H1 (cell line): ENCODE results near the gene TMEM63A. TPM values are rescaled to one million over a fixed set of nuclear protein-coding genes. Genes with fewer than 3 reads are reported as not detected.

Source experiments
- CTCF ChIA-PET: fragments of 300-600 bp; sonication (Branson Sonifier 250); formaldehyde crosslinking; loops from one replicate; lab custom pipeline; 2021; ENCODE audit not compliant: partially characterized antibody; lab: Charles Lee
- POLR2A ChIA-PET: fragments of 300-600 bp; sonication (Branson Sonifier 250); formaldehyde crosslinking; loops from one replicate; lab custom pipeline; 2021; ENCODE audit warnings: inconsistent platforms; ENCODE audit not compliant: partially characterized antibody; lab: Charles Lee
- DNase-seq, 2 experiments: peaks; one replicate each; pipeline versions ENCODE4 v3.0.0 to v3.0.0-alpha.2; 2010 to 2022; ENCODE audit warnings: low spot score in 2 of 2, low read depth in 1 of 2, mixed read lengths in 1 of 2
- FAIRE-seq: peaks from 2 replicates; lab custom pipeline; 2011; peaks lifted over from hg19 to GRCh38; lab: Jason Lieb, UNC
- H2AFZ ChIP-seq: 2 replicates; pipeline ENCODE4 v1.8.1; 2012; ENCODE audit warnings: low read length, inconsistent platforms
- H2AK5ac ChIP-seq: 2 replicates; pipeline ENCODE4 v1.6.1; 2013; ENCODE audit warnings: low read depth, low read length
- H2BK120ac ChIP-seq: replicated peaks from 2 replicates; pipeline ENCODE3; 2013; ENCODE audit warnings: low read depth, low read length, inconsistent platforms
- H2BK12ac ChIP-seq: 2 replicates; pipeline ENCODE4 v1.6.1; 2013; ENCODE audit warnings: low read depth, low read length
- H2BK15ac ChIP-seq: 2 replicates; pipeline ENCODE4 v1.6.1; 2013; ENCODE audit warnings: low read length
- H2BK20ac ChIP-seq: 2 replicates; pipeline ENCODE4 v1.6.1; 2013; ENCODE audit warnings: low read length
- H2BK5ac ChIP-seq: 2 replicates; pipeline ENCODE4 v1.6.1; 2013; ENCODE audit warnings: low read depth, low read length
- H3K14ac ChIP-seq: 2 replicates; pipeline ENCODE4 v1.6.1; 2013; ENCODE audit warnings: inconsistent platforms; ENCODE audit not compliant: insufficient read length
- H3K18ac ChIP-seq: 2 replicates; pipeline ENCODE4 v1.6.1; 2013; ENCODE audit warnings: low read length; ENCODE audit errors: extremely low read depth
- H3K23ac ChIP-seq: 2 replicates; pipeline ENCODE4 v1.6.1; 2013; ENCODE audit warnings: inconsistent platforms; ENCODE audit not compliant: insufficient read length
- H3K23me2 ChIP-seq: 2 replicates; pipeline ENCODE4 v1.6.1; 2013; ENCODE audit warnings: low read depth, low read length
- H3K27ac ChIP-seq: 2 replicates; pipeline ENCODE4 v1.6.1; 2011; ENCODE audit warnings: low read depth, low read length, inconsistent platforms
- H3K27me3 ChIP-seq, 4 experiments: replicated peaks in 1 of 4; 1 replicate in 1 of 4; 2 replicates in 3 of 4; pipeline versions ENCODE4 v1.6.1 to v1.8.1; 2011 to 2013; ENCODE audit warnings: low read length in 3 of 4, mild to moderate bottlenecking in 3 of 4, inconsistent platforms in 2 of 4, mixed read lengths in 2 of 4, moderate library complexity in 1 of 4; ENCODE audit not compliant: control insufficient read depth in 3 of 4, insufficient read depth in 3 of 4; ENCODE audit errors: extremely low read depth in 1 of 4
- H3K36me3 ChIP-seq, 4 experiments: 2 replicates each; pipeline versions ENCODE4 v1.6.1 to v1.8.1; 2011 to 2013; ENCODE audit warnings: mild to moderate bottlenecking in 4 of 4, low read length in 3 of 4, moderate library complexity in 2 of 4, control low read depth in 1 of 4, inconsistent platforms in 1 of 4; ENCODE audit not compliant: insufficient read depth in 4 of 4, control insufficient read depth in 2 of 4
- H3K4ac ChIP-seq: replicated peaks from 2 replicates; pipeline ENCODE3; 2013; ENCODE audit warnings: low read length, low read depth, mixed read lengths, inconsistent platforms; ENCODE audit not compliant: insufficient read length
- H3K4me1 ChIP-seq, 4 experiments: replicated peaks in 1 of 4; 1 replicate in 1 of 4; 2 replicates in 3 of 4; pipeline versions ENCODE4 v1.6.1 to v1.8.1; 2011 to 2013; ENCODE audit warnings: low read length in 3 of 4, inconsistent platforms in 2 of 4, mixed read lengths in 1 of 4; ENCODE audit not compliant: insufficient read depth in 4 of 4, control insufficient read depth in 3 of 4
- H3K4me2 ChIP-seq, 2 experiments: 2 replicates each; pipeline versions ENCODE4 v1.6.1 to v1.8.1; 2011 to 2013; ENCODE audit warnings: low read depth in 2 of 2, low read length in 2 of 2, control low read depth in 1 of 2, inconsistent platforms in 1 of 2, mild to moderate bottlenecking in 1 of 2; ENCODE audit not compliant: insufficient read depth in 1 of 2
- H3K4me3 ChIP-seq, 4 experiments: fragments of 200-600, 300-600 bp in 1 of 4; sonication (generic), shearing (Covaris generic), sonication (Bioruptor Twin) in 1 of 4; 2 replicates each; pipeline versions ENCODE4 v1.5.1 to v1.8.1; 2011 to 2016; ENCODE audit warnings: low read length in 4 of 4, low read depth in 3 of 4, control low read depth in 2 of 4, inconsistent platforms in 2 of 4, mild to moderate bottlenecking in 2 of 4, mixed read lengths in 1 of 4, moderate library complexity in 1 of 4; ENCODE audit not compliant: insufficient read depth in 2 of 4; ENCODE audit errors: extremely low read depth in 1 of 4
- H3K56ac ChIP-seq: replicated peaks from 2 replicates; pipeline ENCODE3; 2013; ENCODE audit warnings: low read depth, mild to moderate bottlenecking, mixed read lengths, low read length, inconsistent platforms; ENCODE audit not compliant: insufficient read length
- H3K79me1 ChIP-seq: 2 replicates; pipeline ENCODE4 v1.6.1; 2013; ENCODE audit warnings: low read depth, low read length, control low read depth
- H3K79me2 ChIP-seq, 2 experiments: 2 replicates each; pipeline versions ENCODE4 v1.6.1 to v1.8.1; 2012 to 2013; ENCODE audit warnings: low read length in 2 of 2, mild to moderate bottlenecking in 2 of 2, inconsistent platforms in 1 of 2; ENCODE audit not compliant: insufficient read depth in 2 of 2, control insufficient read depth in 1 of 2
- H3K9ac ChIP-seq, 4 experiments: replicated peaks in 1 of 4; 1 replicate in 1 of 4; 2 replicates in 3 of 4; pipeline versions ENCODE4 v1.6.1 to v1.8.1; 2011 to 2013; ENCODE audit warnings: low read depth in 3 of 4, low read length in 3 of 4, control low read depth in 2 of 4, mild to moderate bottlenecking in 2 of 4, moderate library complexity in 2 of 4, inconsistent platforms in 1 of 4; ENCODE audit errors: extremely low read depth in 1 of 4
- H3K9me3 ChIP-seq, 2 experiments: 2 replicates each; pipeline versions ENCODE4 v1.6.1 to v1.8.1; 2012 to 2013; ENCODE audit warnings: mild to moderate bottlenecking in 2 of 2, moderate library complexity in 2 of 2, control low read depth in 1 of 2, inconsistent platforms in 1 of 2, low read depth in 1 of 2, low read length in 1 of 2, mixed read lengths in 1 of 2; ENCODE audit not compliant: insufficient read depth in 2 of 2
- H4K20me1 ChIP-seq, 2 experiments: replicated peaks in 1 of 2; 2 replicates each; pipeline versions ENCODE3 to v1.8.1; 2011 to 2013; ENCODE audit warnings: inconsistent platforms in 2 of 2, low read length in 2 of 2, mild to moderate bottlenecking in 1 of 2; ENCODE audit not compliant: insufficient read depth in 2 of 2, control insufficient read depth in 1 of 2
- H4K5ac ChIP-seq: 2 replicates; pipeline ENCODE4 v1.6.1; 2013; ENCODE audit warnings: low read length, low read depth, mixed read lengths, inconsistent platforms; ENCODE audit not compliant: insufficient read length
- H4K8ac ChIP-seq: 2 replicates; pipeline ENCODE4 v1.8.0; 2013; ENCODE audit warnings: mild to moderate bottlenecking, moderate library complexity, low read length, inconsistent platforms; ENCODE audit not compliant: insufficient read depth; ENCODE audit errors: extremely low read depth
- H4K91ac ChIP-seq: replicated peaks from 2 replicates; pipeline ENCODE3; 2013; ENCODE audit warnings: low read length, mixed read lengths, inconsistent platforms; ENCODE audit not compliant: insufficient read length
- ASH2L ChIP-seq: fragments of 200-600, 300-600 bp; sonication (generic); IDR thresholded peaks from one replicate; pipeline ENCODE4 v1.7.1; 2017; ENCODE audit warnings: low read length
- BCL11A ChIP-seq, 2 experiments: IDR thresholded peaks; one replicate each; pipeline ENCODE4 v1.6.1; 2011; ENCODE audit warnings: low read depth in 2 of 2, low read length in 2 of 2, mild to moderate bottlenecking in 2 of 2
- BRCA1 ChIP-seq: IDR thresholded peaks from 2 replicates; pipeline ENCODE4 v1.6.1; 2012; ENCODE audit warnings: low read depth, low read length, improper control_type of control experiment
- CBX5 ChIP-seq: fragments of 300-800, 300-1000 bp; sonication (generic); IDR thresholded peaks from 2 replicates; pipeline ENCODE4 v1.7.1; 2016; ENCODE audit warnings: antibody characterized with exemption, low read length, low read depth
- CREB1 ChIP-seq: IDR thresholded peaks from 2 replicates; pipeline ENCODE4 v1.6.1; 2012; ENCODE audit warnings: inconsistent platforms
- FOSL1 ChIP-seq: IDR thresholded peaks from 2 replicates; pipeline ENCODE4 v1.6.1; 2011; ENCODE audit warnings: mild to moderate bottlenecking, low read depth, low read length, moderate library complexity; ENCODE audit not compliant: insufficient read depth
- HDAC6 ChIP-seq: IDR thresholded peaks from one replicate; pipeline ENCODE4 v1.7.1; 2012; ENCODE audit warnings: low read depth, mild to moderate bottlenecking, inconsistent platforms, low read length, moderate library complexity
- JUN ChIP-seq: IDR thresholded peaks from 2 replicates; pipeline ENCODE4 v1.6.1; 2011; ENCODE audit warnings: low read depth, mild to moderate bottlenecking, improper control_type of control experiment, low read length
- PHF8 ChIP-seq: fragments of 200-600 bp; sonication (generic); conservative IDR thresholded peaks from 2 replicates; pipeline ENCODE4 v1.7.1; 2012; ENCODE audit warnings: low read depth, mild to moderate bottlenecking, inconsistent platforms, low read length, moderate library complexity
- POLR2AphosphoS5 ChIP-seq: IDR thresholded peaks from 2 replicates; pipeline ENCODE4 v1.6.1; 2011; ENCODE audit warnings: low read depth, low read length
- SIN3A ChIP-seq, 2 experiments: IDR thresholded peaks in 1 of 2; conservative IDR thresholded peaks in 1 of 2; 2 replicates each; pipeline ENCODE4 v1.6.1; 2011 to 2012; ENCODE audit warnings: low read length in 2 of 2, improper control_type of control experiment in 1 of 2, low read depth in 1 of 2, mild to moderate bottlenecking in 1 of 2
- SRF ChIP-seq: IDR thresholded peaks from 2 replicates; pipeline ENCODE4 v1.6.1; 2011; ENCODE audit warnings: mild to moderate bottlenecking, low read depth, low read length, moderate library complexity
- TAF7 ChIP-seq: optimal IDR thresholded peaks from 2 replicates; pipeline ENCODE3; 2011; ENCODE audit warnings: low read depth, mild to moderate bottlenecking, inconsistent platforms, low read length, moderate library complexity, borderline replicate concordance
- WGBS, 2 experiments: shearing (Covaris generic) in 1 of 2; methylation state at CpG; one replicate each; pipeline versions ENCODE4 v1.1.6 to v1.1.7; 2013 to 2015; ENCODE audit warnings: low lambda C conversion rate in 2 of 2, mixed read lengths in 2 of 2, inconsistent platforms in 1 of 2, low coverage in 1 of 2, missing lambda C conversion rate in 1 of 2; ENCODE audit not compliant: insufficient replicate concordance in 2 of 2, insufficient coverage in 1 of 2, insufficient read length in 1 of 2; ENCODE audit errors: extremely low coverage in 1 of 2, missing lambda C conversion rate in 1 of 2; 5-methylcytosine and 5-hydroxymethylcytosine counted together
- polyA plus RNA-seq, 7 experiments: library from polyadenylated mRNA; depleted of rRNA in 3 of 7; stranded (reverse) in 5 of 7; unstranded in 2 of 7; fragments of >200 nt in 5 of 7; fragments of 200-250 nt in 2 of 7; gene quantifications; 1 replicate in 5 of 7; 2 replicates in 1 of 7; 4 replicates in 1 of 7; pipeline versions ENCODE4 v1.2.1 to v1.2.3, GENCODE V29; 2011 to 2013; ENCODE audit warnings: missing spikeins in 2 of 7, mixed read lengths in 2 of 7
- total RNA-seq: library from RNA; stranded (reverse); fragmentation: NEBNext Ultra II Directional; extraction: Animal tissue kit (Norgen Biotek cat#: 25700); gene quantifications from 2 replicates; pipeline ENCODE4 v1.2.1, GENCODE V29; 2021
- TF ChIP-seq, protein P1 (sequence below): IDR thresholded peaks from 2 replicates; pipeline ENCODE4 v1.6.1; 2012; ENCODE audit warnings: inconsistent platforms

Gene TMEM63A
- total and polyA plus RNA-seq, 2 of the 8 experiments (the other 6 are each of a cell fraction or from before 2014, with no cell fraction given): 26.1 to 55.4 TPM

- WGBS, 2 experiments: 96% methylated on average over 4 of the region's 4 CpGs; no CpG with 5 or more reads in 1 of the 2 experiments
- no peak overlapping the region for H2AK5ac ChIP-seq
- no peak for DNase-seq
- TF ChIP-seq SIN3A (conservative IDR thresholded peaks at IDR 0.05 in 1 of 2, IDR thresholded peaks at IDR 0.05 in 1 of 2; ENCODE audit: low read depth in 1 of 2, low read length in 2 of 2) (no peak), CBX5 (no peak), FOSL1 (no peak), POLR2AphosphoS5 (no peak), TAF7 (no peak), JUN (no peak), ASH2L (no peak), HDAC6 (no peak), PHF8 (no peak), BCL11A (IDR thresholded peaks at IDR 0.05; ENCODE audit: low read depth in 2 of 2, low read length in 2 of 2) (no peak), SRF (no peak), CREB1 (no peak), BRCA1 (no peak)
- TF ChIP-seq, protein P1, sequence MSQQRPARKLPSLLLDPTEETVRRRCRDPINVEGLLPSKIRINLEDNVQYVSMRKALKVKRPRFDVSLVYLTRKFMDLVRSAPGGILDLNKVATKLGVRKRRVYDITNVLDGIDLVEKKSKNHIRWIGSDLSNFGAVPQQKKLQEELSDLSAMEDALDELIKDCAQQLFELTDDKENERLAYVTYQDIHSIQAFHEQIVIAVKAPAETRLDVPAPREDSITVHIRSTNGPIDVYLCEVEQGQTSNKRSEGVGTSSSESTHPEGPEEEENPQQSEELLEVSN: no peak
These were observed 36.1 kb upstream of the TMEM63A start for GRCh38 chr1:225918280-225918679.

More at GRCh38 chr1:225918280-225918679, 36.1 kb upstream of the TMEM63A start:
- H3K27me3 ChIP-seq: no peaks in the 10 kb centered on the region
- H2BK15ac ChIP-seq: no peak overlapping the region
- H3K4me3 ChIP-seq: no peak overlapping the region
- ChIA-PET CTCF (interaction anchor here (1.0 to 3.0 kb wide), 2 partner anchors 70 to 443 kb away, joined by 3 to 10 read pairs; no protein-coding TSS in a partner anchor), POLR2A (interaction anchor here (0.6 to 1.5 kb wide), 8 partner anchors 13 to 149 kb away, joined by 3 to 5 read pairs (median 4); partner anchors contain the start of gene TMEM63A)
- no peak overlapping the region for H2AFZ ChIP-seq
- no peak overlapping the region for H3K56ac ChIP-seq
- H4K5ac ChIP-seq: no peak overlapping the region
- peaks cover 0 to 5% (median 3%) of the 10 kb centered on the region in 4 experiments; a peak in 4 of 7 replicates for H3K4me1 ChIP-seq
- peaks cover 14% of the 10 kb centered on the region for H3K79me1 ChIP-seq
- H2BK12ac ChIP-seq: no peak overlapping the region
- peaks cover 3 to 13% of the 10 kb centered on the region in 2 experiments for H3K79me2 ChIP-seq
- no peak overlapping the region for H2BK20ac ChIP-seq
- no peak overlapping the region for H3K4me2 ChIP-seq
- peaks cover 3 to 4% of the 10 kb centered on the region in 2 experiments for H4K20me1 ChIP-seq
- no peak overlapping the region for H3K14ac ChIP-seq
- no peak overlapping the region for H3K27ac ChIP-seq
- H4K91ac ChIP-seq: no peak overlapping the region
- no peak overlapping the region for H3K4ac ChIP-seq
- H3K23ac ChIP-seq: no peak overlapping the region
- H2BK5ac ChIP-seq: no peak overlapping the region
- no peak overlapping the region for H2BK120ac ChIP-seq
- no peak overlapping the region for H4K8ac ChIP-seq
- no peak for FAIRE-seq
- no peak overlapping the region for H3K18ac ChIP-seq
- peaks cover under 1% of the 10 kb centered on the region for H3K23me2 ChIP-seq
- H3K36me3 ChIP-seq: peaks cover 9 to 47% (median 24%) of the 10 kb centered on the region in 4 experiments; a peak in 7 of 8 replicates
- no peak overlapping the region for H3K9ac ChIP-seq
- H3K9me3 ChIP-seq: no peaks in the 10 kb centered on the region
